Hepatocyte (in vitro differentiated cells): Measurements from ENCODE around the gene ZNF469.

ENCODE experiments used
- CTCF ChIP-seq: fragments of 200-600 bp; sonication (generic); IDR thresholded peaks from 2 replicates; pipeline ENCODE4 v1.5.1; 2016; ENCODE audit warnings: antibody characterized with exemption, mild to moderate bottlenecking; ENCODE audit not compliant: poor library complexity
- EZH2 ChIP-seq: fragments of 200-600 bp; sonication (generic); IDR thresholded peaks from 2 replicates; pipeline ENCODE4 v1.6.1; 2016; ENCODE audit warnings: antibody characterized with exemption, mild to moderate bottlenecking, borderline replicate concordance

DNA sequence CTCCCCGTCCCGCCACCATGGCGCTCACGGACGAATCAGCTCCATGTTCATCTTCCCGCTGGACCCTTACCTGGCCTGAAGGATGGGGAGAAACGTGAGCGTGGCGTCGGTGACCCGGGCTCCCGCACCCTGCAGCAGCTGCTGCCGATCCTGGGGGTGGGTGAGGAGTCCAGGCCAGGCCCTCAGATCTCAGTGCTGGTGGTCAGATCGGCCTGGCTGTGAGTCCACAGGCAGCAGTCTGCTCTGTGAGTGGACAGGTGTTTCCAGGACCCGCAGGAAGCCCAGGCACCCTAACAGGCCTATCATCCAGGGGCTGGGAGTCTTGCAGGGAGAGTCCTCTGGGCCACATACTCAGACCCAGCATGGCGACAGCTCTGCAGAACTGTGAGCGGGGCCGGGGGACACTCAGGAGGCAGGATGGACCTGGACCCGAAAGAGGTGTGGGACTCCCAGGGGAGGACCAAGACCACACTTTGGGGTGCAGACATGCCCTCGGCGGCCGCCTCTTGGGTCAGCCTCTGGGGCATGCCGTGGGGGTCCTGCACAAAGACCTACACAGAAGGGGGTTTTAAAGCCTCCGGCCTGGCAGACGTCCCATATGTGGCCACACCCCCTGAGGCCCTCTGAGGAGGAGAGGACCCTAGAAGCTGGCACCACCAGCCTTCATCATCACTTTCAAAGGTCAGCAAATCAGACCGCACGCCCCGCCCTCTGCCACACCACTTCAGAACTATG, 27.2 kb upstream of the ZNF469 start:
- TF ChIP-seq CTCF (no peak), EZH2 (no peak)
